Dermis blood vessel endothelial cell (primary cell): ENCODE measurements around the gene BTBD2. TPM values are rescaled to one million over a fixed set of nuclear protein-coding genes. Genes with fewer than 3 reads are reported as not detected.

ENCODE experiments used
- DNase-seq: peaks from one replicate; pipeline ENCODE4 v3.0.0; 2010
- total RNA-seq: library from RNA; depleted of rRNA; stranded (reverse); fragments of >200 nt; gene quantifications from 2 replicates; pipeline ENCODE4 v1.2.3, GENCODE V29; 2014

The BTBD2 gene
- total RNA-seq, 1 donor from 2014 or later = 51.7 TPM

GRCh38 chr19:1936916-1937610 is 78.5 kb downstream of the BTBD2 start:
- DNase-seq = no peak

- no peak for DNase-seq
Observed at GRCh38 chr19:1936430-1936829, 79.1 kb downstream of the BTBD2 start.

- DNase-seq = peak; percentile 73
Observed at GRCh38 chr19:1935484-1936208, 79.9 kb downstream of the BTBD2 start.

Other genes with a start within 250 kb of the BTBD2 start
- gene ATP8B3, start 203.4 kb downstream of the BTBD2 start, total RNA-seq = 0.85 and 1.2 TPM in 2 replicates
- 8.7 and 14.0 TPM in 2 replicates for gene REXO1, start 167.2 kb downstream of the BTBD2 start, total RNA-seq
- 5.3 and 9.5 TPM in 2 replicates for gene KLF16, start 152.1 kb downstream of the BTBD2 start, total RNA-seq
- 111 and 142 TPM in 2 replicates for gene ABHD17A, start 130.2 kb downstream of the BTBD2 start, total RNA-seq
- gene ADAT3, start 110.3 kb downstream of the BTBD2 start, total RNA-seq = 5.8 and 6.2 TPM in 2 replicates
- gene SCAMP4, start 110.3 kb downstream of the BTBD2 start, total RNA-seq = 34.7 and 56.1 TPM in 2 replicates
- gene CSNK1G2, start 74.5 kb downstream of the BTBD2 start, total RNA-seq = 73.9 and 125 TPM in 2 replicates
- gene MKNK2, start 35.5 kb upstream of the BTBD2 start, total RNA-seq = 147 and 289 TPM in 2 replicates
- 26.4 and 54.0 TPM in 2 replicates for gene MOB3A, start 80.6 kb upstream of the BTBD2 start, total RNA-seq
- 0.65 and 1.5 TPM in 2 replicates for gene IZUMO4, start 81.2 kb upstream of the BTBD2 start, total RNA-seq
- 75.7 and 137 TPM in 2 replicates for gene AP3D1, start 135.9 kb upstream of the BTBD2 start, total RNA-seq
- 5.4 and 8.8 TPM in 2 replicates for gene DOT1L, start 148.2 kb upstream of the BTBD2 start, total RNA-seq
- gene PLEKHJ1, start 220.6 kb upstream of the BTBD2 start, total RNA-seq = 64.0 and 84.9 TPM in 2 replicates
- 43.4 and 93.6 TPM in 2 replicates for gene SF3A2, start 221.1 kb upstream of the BTBD2 start, total RNA-seq
- 1.3 and 1.5 TPM in 2 replicates for gene AMH, start 233.6 kb upstream of the BTBD2 start, total RNA-seq
- gene JSRP1, start 240.7 kb upstream of the BTBD2 start, total RNA-seq = 0.17 TPM in 1 of 2 replicates, not detected in the other